Right atrium auricular region (tissue), 2 donors: ENCODE results near the gene WDTC1. TPM values are rescaled to one million over a fixed set of nuclear protein-coding genes. Genes with fewer than 3 reads are reported as not detected.

Experiments used
- DNase-seq: peaks from one replicate; pipeline ENCODE4 v3.0.0-alpha.2; 2019; ENCODE audit warnings: low spot score
- H3K27ac ChIP-seq, 2 donors: fragments of 200-600 bp; sonication (generic); 1 replicate in 1 of 2; 2 replicates in 1 of 2; pipeline ENCODE4 v1.5.1; 2016 to 2019
- H3K27me3 ChIP-seq, 2 donors: fragments of 200-600 bp; sonication (generic); one replicate each; pipeline versions ENCODE4 v1.5.1 to v1.6.0; 2017 to 2019
- H3K36me3 ChIP-seq: fragments of 200-600 bp; sonication (generic); one replicate; pipeline ENCODE4 v1.5.1; 2016
- H3K4me1 ChIP-seq, 2 donors: fragments of 200-600 bp; sonication (generic); one replicate each; pipeline versions ENCODE4 v1.5.1 to v1.6.0; 2017 to 2019
- H3K4me3 ChIP-seq, 2 donors: fragments of 200-600 bp; sonication (generic); 1 replicate in 1 of 2; 2 replicates in 1 of 2; pipeline ENCODE4 v1.5.1; 2017 to 2019; ENCODE audit warnings: mild to moderate bottlenecking in 1 of 2, moderate library complexity in 1 of 2
- H3K9me3 ChIP-seq, 2 donors: fragments of 200-600 bp; sonication (generic); one replicate each; pipeline ENCODE4 v1.5.1; 2019
- total RNA-seq, 2 donors: library from RNA; depleted of rRNA; stranded (reverse); fragments of >200 nt; gene quantifications; one replicate each; pipeline ENCODE4 v1.1.0, GENCODE V29; 2016
- TF ChIP-seq, protein P1 (sequence below), 2 donors: fragments of 200-600 bp; sonication (generic); IDR thresholded peaks; one replicate each; pipeline ENCODE4 v1.5.1; 2019; ENCODE audit warnings: antibody characterized with exemption in 2 of 2

Gene WDTC1
- total RNA-seq, 2 donors from 2014 or later, result 52.0 to 77.9 TPM

DNA sequence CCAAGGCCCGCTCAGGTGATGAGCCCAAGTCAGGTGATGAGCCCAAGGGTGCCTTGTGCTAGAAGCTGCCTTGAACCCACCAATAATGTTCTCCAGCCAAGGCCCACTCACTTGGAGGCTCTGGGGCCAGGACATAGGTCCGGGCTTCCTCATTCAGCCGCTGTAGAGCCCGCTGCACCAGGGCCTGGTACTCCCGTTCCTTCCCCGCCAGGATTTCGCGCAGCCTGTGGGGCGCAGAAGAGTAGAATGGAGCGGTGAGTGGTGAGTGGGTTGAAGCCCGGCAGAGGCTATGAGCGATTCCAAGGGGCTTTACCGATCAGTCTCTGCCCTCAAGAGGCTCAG is 121.8 kb downstream of the WDTC1 start:
- TF ChIP-seq, protein P1, sequence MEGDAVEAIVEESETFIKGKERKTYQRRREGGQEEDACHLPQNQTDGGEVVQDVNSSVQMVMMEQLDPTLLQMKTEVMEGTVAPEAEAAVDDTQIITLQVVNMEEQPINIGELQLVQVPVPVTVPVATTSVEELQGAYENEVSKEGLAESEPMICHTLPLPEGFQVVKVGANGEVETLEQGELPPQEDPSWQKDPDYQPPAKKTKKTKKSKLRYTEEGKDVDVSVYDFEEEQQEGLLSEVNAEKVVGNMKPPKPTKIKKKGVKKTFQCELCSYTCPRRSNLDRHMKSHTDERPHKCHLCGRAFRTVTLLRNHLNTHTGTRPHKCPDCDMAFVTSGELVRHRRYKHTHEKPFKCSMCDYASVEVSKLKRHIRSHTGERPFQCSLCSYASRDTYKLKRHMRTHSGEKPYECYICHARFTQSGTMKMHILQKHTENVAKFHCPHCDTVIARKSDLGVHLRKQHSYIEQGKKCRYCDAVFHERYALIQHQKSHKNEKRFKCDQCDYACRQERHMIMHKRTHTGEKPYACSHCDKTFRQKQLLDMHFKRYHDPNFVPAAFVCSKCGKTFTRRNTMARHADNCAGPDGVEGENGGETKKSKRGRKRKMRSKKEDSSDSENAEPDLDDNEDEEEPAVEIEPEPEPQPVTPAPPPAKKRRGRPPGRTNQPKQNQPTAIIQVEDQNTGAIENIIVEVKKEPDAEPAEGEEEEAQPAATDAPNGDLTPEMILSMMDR (IDR thresholded peaks at IDR 0.05), result no peak
- peaks cover 80% of the 10 kb centered on the region for H3K36me3 ChIP-seq

DNA sequence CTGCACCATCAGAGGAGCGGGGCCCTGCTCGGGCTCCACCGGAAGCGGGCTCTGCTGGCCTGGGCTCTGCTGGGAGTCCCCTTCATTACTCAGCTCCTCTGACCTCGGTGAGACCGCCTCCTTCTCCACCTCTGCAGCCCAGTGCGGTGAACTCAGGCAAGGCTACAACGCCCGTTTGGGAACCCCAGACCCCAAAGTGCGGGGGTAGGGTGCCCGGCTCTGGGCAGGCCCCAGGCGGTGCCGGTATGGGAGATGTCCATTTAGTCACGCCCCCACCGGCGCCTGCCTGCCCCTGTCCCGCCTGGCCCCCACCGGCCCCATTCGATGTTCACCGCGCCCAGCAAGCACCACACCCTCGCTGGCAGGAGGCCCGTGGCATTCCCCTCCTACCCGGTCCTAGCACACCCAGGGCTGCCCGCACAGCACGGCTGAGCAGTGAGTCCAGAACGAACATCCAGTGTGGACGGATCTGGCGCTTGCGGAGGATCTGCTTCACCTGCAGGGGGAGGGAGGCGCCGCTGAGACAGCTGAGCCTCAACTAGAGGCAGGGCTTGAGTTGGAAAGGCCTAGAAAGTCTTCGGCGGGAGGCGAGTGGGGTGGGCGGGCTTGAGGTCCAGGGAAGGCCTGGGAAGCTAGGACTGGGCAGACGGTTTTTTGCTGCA is 122.3 kb downstream of the WDTC1 start:
- Histone ChIP-seq H3K36me3 (peaks cover 85% of the 10 kb centered on the region), H3K27ac (no peak overlapping the region)
- DNase-seq, result no peak

More for the DNA sequence above, 121.8 kb downstream of the WDTC1 start:
- Histone ChIP-seq H3K4me3 (no peak overlapping the region), H3K27me3 (no peaks in the 10 kb centered on the region), H3K27ac (no peak overlapping the region), H3K4me1 (peaks cover 0 to 15% of the 10 kb centered on the region in 2 donors), H3K9me3 (no peaks in the 10 kb centered on the region)
- DNase-seq, result no peak

DNA sequence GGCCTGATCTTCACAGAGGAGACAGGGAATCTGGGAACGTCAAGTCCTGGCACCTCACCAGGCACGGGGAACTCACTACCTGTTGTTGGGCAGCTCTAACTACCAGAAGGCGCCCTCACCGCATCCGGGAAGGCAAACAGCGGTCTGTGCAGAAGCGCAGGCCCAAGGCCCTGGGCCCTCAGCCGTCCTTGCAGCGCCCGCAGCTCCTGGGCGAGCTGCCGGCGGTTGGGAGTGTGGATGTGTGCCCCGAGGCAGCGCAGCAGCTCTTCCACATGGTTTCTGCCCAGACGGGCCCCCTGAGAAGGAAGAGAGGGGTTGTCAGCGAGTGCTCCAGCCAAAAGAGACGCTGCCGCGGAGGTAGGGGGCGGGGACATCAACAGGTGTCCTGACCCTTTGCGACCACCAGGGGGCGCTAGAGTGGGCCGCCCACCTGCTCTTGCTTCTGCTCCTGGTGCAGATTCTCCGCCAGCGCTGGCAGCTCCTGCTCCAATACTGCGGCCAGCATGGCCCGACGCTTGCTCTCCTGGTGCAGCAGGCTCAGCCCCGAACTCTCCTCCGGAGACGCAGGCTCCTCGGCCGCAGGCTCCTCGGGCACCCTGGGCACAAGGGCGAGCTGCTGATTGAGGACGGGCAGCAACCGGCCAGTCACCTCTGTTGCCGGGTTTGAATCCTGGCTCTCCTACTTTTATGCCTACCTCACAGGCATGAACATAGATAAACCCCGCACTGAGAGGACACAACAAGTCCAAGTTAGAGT is 123.0 kb downstream of the WDTC1 start:
- H3K4me1 ChIP-seq, result peaks cover 0 to 12% of the 10 kb centered on the region in 2 donors
- TF ChIP-seq, protein P1 (IDR thresholded peaks at IDR 0.05), result peak; percentile 96 to 98
- no peak overlapping the region for H3K4me3 ChIP-seq
- no peaks in the 10 kb centered on the region for H3K9me3 ChIP-seq
- peaks cover 92% of the 10 kb centered on the region for H3K36me3 ChIP-seq
- H3K27me3 ChIP-seq, result no peaks in the 10 kb centered on the region
- peak overlapping the region in 1 of 2 donors; percentile 27 for H3K27ac ChIP-seq
- DNase-seq, result peak; percentile 74

More for the DNA sequence above, 122.3 kb downstream of the WDTC1 start:
- TF ChIP-seq, protein P1 (IDR thresholded peaks at IDR 0.05), result no peak
- Histone ChIP-seq H3K4me1 (peaks cover 0 to 12% of the 10 kb centered on the region in 2 donors), H3K9me3 (no peaks in the 10 kb centered on the region), H3K4me3 (no peak overlapping the region), H3K27me3 (no peaks in the 10 kb centered on the region)

Other genes with a start within 250 kb of the WDTC1 start
- gene TRNP1, start 240.9 kb upstream of the WDTC1 start, total RNA-seq, result 100 to 1,000 TPM in 1 of 2 donors, 10 to 100 TPM in 1; 72.5 to 151 TPM
- gene TENT5B, start 221.8 kb upstream of the WDTC1 start, total RNA-seq, result 10 to 100 TPM; 31.6 to 34.8 TPM
- 10 to 100 TPM; 20.0 to 28.3 TPM for gene SLC9A1, start 79.5 kb upstream of the WDTC1 start, total RNA-seq
- gene TMEM222, start 87.5 kb downstream of the WDTC1 start, total RNA-seq, result 10 to 100 TPM; 13.6 to 24.3 TPM
- gene SYTL1, start 107.4 kb downstream of the WDTC1 start, total RNA-seq, result 1 to 10 TPM; 1.3 to 1.8 TPM
- gene MAP3K6, start 132.3 kb downstream of the WDTC1 start, total RNA-seq, result 10 to 100 TPM; 31.3 to 42.1 TPM
- gene FCN3, start 140.2 kb downstream of the WDTC1 start, total RNA-seq, result 10 to 100 TPM; 21.1 to 36.6 TPM
- not detected for gene CD164L2, start 148.7 kb downstream of the WDTC1 start, total RNA-seq
- 1 to 10 TPM; 2.9 to 4.4 TPM for gene GPR3, start 158.0 kb downstream of the WDTC1 start, total RNA-seq